Liver (tissue), 9 donors: Measurements from ENCODE around the gene PDCD5. TPM values are rescaled to one million over a fixed set of nuclear protein-coding genes. Genes with fewer than 3 reads are reported as not detected.
"Not testable (repeated sequence)": the region's sequence is repeated elsewhere in the genome, so short reads cannot be mapped to it uniquely, and the experiment has no call there.

Experiments
- DNase-seq: peaks from one replicate; pipeline ENCODE4 v3.0.0-alpha.2; 2017; ENCODE audit warnings: low spot score
- H3K27ac ChIP-seq, 2 donors: one replicate each; pipeline ENCODE4 v1.7.0; 2013; ENCODE audit warnings: inconsistent platforms in 2 of 2, low read length in 2 of 2, control low read depth in 1 of 2, low read depth in 1 of 2, mild to moderate bottlenecking in 1 of 2
- H3K27me3 ChIP-seq, 4 donors: one replicate each; pipeline versions ENCODE4 v1.6.1 to v1.7.0; 2013; ENCODE audit warnings: low read length in 3 of 4, inconsistent platforms in 1 of 4, mild to moderate bottlenecking in 1 of 4, moderate library complexity in 1 of 4; ENCODE audit not compliant: control insufficient read depth in 4 of 4, insufficient read depth in 4 of 4
- H3K36me3 ChIP-seq, 4 donors: one replicate each; pipeline versions ENCODE4 v1.6.1 to v1.7.0; 2013; ENCODE audit warnings: low read length in 3 of 4, mild to moderate bottlenecking in 3 of 4, low read depth in 1 of 4, moderate library complexity in 1 of 4; ENCODE audit not compliant: control insufficient read depth in 4 of 4, insufficient read depth in 3 of 4
- H3K4me1 ChIP-seq, 4 donors: one replicate each; pipeline versions ENCODE4 v1.6.1 to v1.7.0; 2013; ENCODE audit warnings: low read length in 3 of 4, mild to moderate bottlenecking in 3 of 4, moderate library complexity in 1 of 4; ENCODE audit not compliant: control insufficient read depth in 4 of 4, insufficient read depth in 4 of 4
- H3K4me3 ChIP-seq, 3 donors: one replicate each; pipeline versions ENCODE4 v1.6.1 to v1.7.0; 2013; ENCODE audit warnings: low read length in 3 of 3, control low read depth in 1 of 3, low read depth in 1 of 3, mild to moderate bottlenecking in 1 of 3
- H3K9ac ChIP-seq, 2 donors: one replicate each; pipeline ENCODE4 v1.7.0; 2013; ENCODE audit warnings: low read length in 2 of 2, mild to moderate bottlenecking in 2 of 2, moderate library complexity in 2 of 2, control low read depth in 1 of 2, low read depth in 1 of 2
- H3K9me3 ChIP-seq, 4 donors: one replicate each; pipeline versions ENCODE4 v1.6.1 to v1.7.0; 2013; ENCODE audit warnings: low read length in 3 of 4; ENCODE audit not compliant: control insufficient read depth in 4 of 4
- CTCF ChIP-seq: fragments of 150-350 bp; IDR thresholded peaks from 2 replicates; pipeline ENCODE4 v1.5.1; 2017; ENCODE audit warnings: improper control_type of control experiment, low read depth, low read length; ENCODE audit not compliant: missing input control
- GABPA ChIP-seq, 2 donors: IDR thresholded peaks in 1 of 2; conservative IDR thresholded peaks in 1 of 2; 2 replicates each; pipeline ENCODE4 v1.6.1; 2016; ENCODE audit warnings: antibody characterized with exemption in 2 of 2, mild to moderate bottlenecking in 1 of 2, moderate library complexity in 1 of 2
- HNF4G ChIP-seq: IDR thresholded peaks from 2 replicates; pipeline ENCODE4 v1.6.1; 2016; ENCODE audit warnings: antibody characterized with exemption
- SP1 ChIP-seq: IDR thresholded peaks from 2 replicates; pipeline ENCODE4 v1.6.1; 2018; ENCODE audit warnings: antibody characterized with exemption, mild to moderate bottlenecking
- ZBTB33 ChIP-seq: IDR thresholded peaks from 2 replicates; pipeline ENCODE4 v1.6.1; 2016; ENCODE audit warnings: antibody characterized with exemption
- WGBS: extraction: QIAGEN DNeasy Blood & Tissue Kit; methylation state at CpG from one replicate; pipeline ENCODE4 v1.1.7; 2013; 5-methylcytosine and 5-hydroxymethylcytosine counted together
- polyA plus RNA-seq, 2 donors: library from polyadenylated mRNA; stranded (reverse) in 1 of 2; unstranded in 1 of 2; fragments of 200-250 nt in 1 of 2; fragments of >200 nt in 1 of 2; fragmentation: Nextera tagmentation in 1 of 2; extraction: Ambion mirVana in 1 of 2; gene quantifications; one replicate each; pipeline versions ENCODE4 v1.2.1 to v1.2.3, GENCODE V29; 2013 to 2015
- total RNA-seq, 2 donors: library from RNA; depleted of rRNA; stranded (reverse); fragments of >200 nt; gene quantifications; one replicate each; pipeline ENCODE4 v1.2.3, GENCODE V29; 2014
- TF ChIP-seq, protein P1 (sequence below): IDR thresholded peaks from 2 replicates; pipeline ENCODE4 v1.6.1; 2016; ENCODE audit warnings: antibody characterized with exemption
- TF ChIP-seq, protein P2 (sequence below): IDR thresholded peaks from 2 replicates; pipeline ENCODE4 v1.6.1; 2016; ENCODE audit warnings: antibody characterized with exemption
- donor health status: healthy.
- donor health status: healthy.
- donor health status: healthy.
- donor health status: healthy.
- donor health status: healthy.

The PDCD5 gene
- total and polyA plus RNA-seq, 4 donors, result 25.4 to 90.8 (median 36.2) TPM

DNA sequence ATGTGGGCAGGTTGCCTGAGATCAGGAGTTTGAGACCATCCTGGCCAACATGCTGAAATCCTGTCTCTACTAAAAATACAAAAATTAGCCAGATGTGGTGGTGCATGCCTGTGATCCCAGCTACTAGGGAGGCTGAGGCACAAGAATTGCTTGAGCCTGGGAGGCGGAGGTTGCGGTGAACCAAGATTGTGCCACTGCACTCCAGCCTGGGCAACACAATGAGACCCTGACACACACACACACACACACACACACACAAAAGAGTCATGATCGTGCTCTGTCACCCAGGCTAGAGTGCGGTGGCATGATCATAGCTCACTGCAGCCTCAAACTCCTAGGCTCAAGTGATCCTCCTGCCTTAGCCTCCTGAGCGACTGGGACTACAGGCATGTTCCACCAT lies 39.6 kb upstream of the PDCD5 start:
- 95% methylated on average over 5 of the region's 5 CpGs for WGBS
- not testable (repeated sequence) for H3K4me1 ChIP-seq, H3K27ac ChIP-seq, H3K4me3 ChIP-seq, H3K36me3 ChIP-seq, H3K9ac ChIP-seq, H3K9me3 ChIP-seq, DNase-seq, H3K27me3 ChIP-seq

DNA sequence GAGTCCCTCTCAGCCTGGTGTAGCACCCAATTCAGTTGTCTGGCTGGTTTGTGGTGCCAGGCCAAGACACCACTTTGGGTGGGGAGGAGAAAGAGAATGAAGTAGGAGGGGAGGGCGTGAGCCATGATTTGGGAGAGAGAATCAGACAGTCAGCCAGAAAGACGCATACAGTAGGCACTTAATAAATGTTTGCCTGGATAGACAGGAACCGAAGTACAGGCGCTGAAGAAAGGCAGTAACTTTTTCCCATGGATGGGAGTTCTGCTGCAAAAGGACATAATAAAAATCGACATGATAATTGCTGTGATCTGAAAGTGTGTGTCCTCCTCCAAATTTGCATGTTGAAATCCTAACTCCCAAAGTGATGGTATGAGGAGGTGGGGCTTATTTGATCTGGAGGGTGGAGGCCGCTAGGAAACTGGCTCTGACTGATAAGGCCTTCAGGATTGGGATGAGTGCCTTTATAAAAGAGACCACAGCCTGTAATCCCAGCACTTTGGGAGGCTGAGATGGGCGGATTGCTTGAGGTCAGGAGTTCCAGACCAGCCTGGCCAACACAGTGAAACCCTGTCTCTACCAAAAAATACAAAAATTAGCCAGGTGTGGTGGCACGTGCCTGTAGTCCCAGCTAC lies 38.4 kb upstream of the PDCD5 start:
- H3K4me1 ChIP-seq, result peaks cover 0 to 3% (median 0%) of the 10 kb centered on the region in 4 donors
- TF ChIP-seq, protein P1, sequence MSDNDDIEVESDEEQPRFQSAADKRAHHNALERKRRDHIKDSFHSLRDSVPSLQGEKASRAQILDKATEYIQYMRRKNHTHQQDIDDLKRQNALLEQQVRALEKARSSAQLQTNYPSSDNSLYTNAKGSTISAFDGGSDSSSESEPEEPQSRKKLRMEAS, result no peak
- H3K9ac ChIP-seq, result no peak overlapping the region
- H3K27me3 ChIP-seq, result peaks cover 0 to 2% (median 0%) of the 10 kb centered on the region in 4 donors
- no peaks in the 10 kb centered on the region for H3K9me3 ChIP-seq
- H3K4me3 ChIP-seq, result no peak overlapping the region
- H3K36me3 ChIP-seq, result no peaks in the 10 kb centered on the region
- no peak overlapping the region for H3K27ac ChIP-seq
- WGBS, result 80% methylated on average over 8 of the region's 8 CpGs
- no peak for DNase-seq

- H3K27me3 ChIP-seq, result peaks cover 0 to 2% (median 0%) of the 10 kb centered on the region in 4 donors
- no peak for TF ChIP-seq HNF4G
- TF ChIP-seq ZBTB33, result no peak
- TF ChIP-seq, protein P2, sequence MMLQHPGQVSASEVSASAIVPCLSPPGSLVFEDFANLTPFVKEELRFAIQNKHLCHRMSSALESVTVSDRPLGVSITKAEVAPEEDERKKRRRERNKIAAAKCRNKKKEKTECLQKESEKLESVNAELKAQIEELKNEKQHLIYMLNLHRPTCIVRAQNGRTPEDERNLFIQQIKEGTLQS, result no peak
- TF ChIP-seq GABPA (IDR thresholded peaks at IDR 0.05 in 1 of 2, conservative IDR thresholded peaks at IDR 0.05 in 1 of 2), result no peak
- H3K4me3 ChIP-seq, result no peak overlapping the region
- no peaks in the 10 kb centered on the region for H3K9me3 ChIP-seq
- no peak overlapping the region for H3K9ac ChIP-seq
- no peak for DNase-seq
- WGBS, result 84% methylated on average over 11 of the region's 11 CpGs
- H3K27ac ChIP-seq, result no peak overlapping the region
- no peaks in the 10 kb centered on the region for H3K36me3 ChIP-seq
- peaks cover 0 to 3% (median 0%) of the 10 kb centered on the region in 4 donors for H3K4me1 ChIP-seq
Observed at GRCh38 chr19:32543115-32543900, 37.7 kb upstream of the PDCD5 start.

DNA sequence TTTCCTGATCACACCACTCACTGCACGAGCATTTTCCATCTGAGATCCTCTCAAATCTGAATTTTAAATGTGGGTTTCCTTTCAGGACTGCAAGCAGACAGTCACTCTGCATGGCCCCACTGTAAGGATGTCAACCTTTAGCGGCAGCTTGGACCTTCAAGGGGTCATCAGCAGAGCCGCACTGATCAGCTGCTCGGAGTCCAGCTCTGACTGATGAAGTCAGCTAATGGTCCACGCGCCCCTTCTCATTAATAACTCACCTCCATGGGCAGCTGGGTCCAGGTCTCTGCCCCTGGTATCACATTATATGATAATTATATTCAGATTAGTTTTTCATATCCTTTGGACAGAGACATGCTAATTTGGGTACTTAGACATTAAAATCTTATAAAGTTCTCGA lies 36.1 kb upstream of the PDCD5 start:
- H3K27me3 ChIP-seq, result peaks cover 0 to 2% (median 0%) of the 10 kb centered on the region in 4 donors
- H3K36me3 ChIP-seq, result no peaks in the 10 kb centered on the region
- no peak for TF ChIP-seq HNF4G
- no peak for TF ChIP-seq ZBTB33
- TF ChIP-seq CTCF, result no peak
- TF ChIP-seq SP1, result no peak
- TF ChIP-seq GABPA (IDR thresholded peaks at IDR 0.05 in 1 of 2, conservative IDR thresholded peaks at IDR 0.05 in 1 of 2), result no peak
- H3K27ac ChIP-seq, result no peak overlapping the region
- WGBS, result 83% methylated on average over 7 of the region's 7 CpGs
- H3K9ac ChIP-seq, result no peak overlapping the region
- no peak for DNase-seq
- H3K9me3 ChIP-seq, result no peaks in the 10 kb centered on the region
- no peak overlapping the region for H3K4me3 ChIP-seq
- no peaks in the 10 kb centered on the region for H3K4me1 ChIP-seq
